HepG2 (cell line): ENCODE results near the gene ELOVL2. TPM values are rescaled to one million over a fixed set of nuclear protein-coding genes. Genes with fewer than 3 reads are reported as not detected.

ENCODE experiments used
- EED ChIP-seq: sonication (generic); formaldehyde crosslinking; IDR thresholded peaks from 2 replicates; pipeline ENCODE4 v1.5.0; 2020; ENCODE audit warnings: mild to moderate bottlenecking, missing genetic modification reagents
- FOXA3 ChIP-seq: IDR thresholded peaks from 2 replicates; pipeline ENCODE4 v1.6.1; 2016; ENCODE audit warnings: missing genetic modification reagents, missing compliant biosample characterization
- FOXP1 ChIP-seq, 2 experiments: fragments of 450-650 bp in 1 of 2; IDR thresholded peaks; 2 replicates each; pipeline ENCODE4 v1.6.1; 2017 to 2018; ENCODE audit warnings: antibody characterized with exemption in 1 of 2
- GFI1 ChIP-seq: sonication (generic); formaldehyde crosslinking; IDR thresholded peaks from 2 replicates; pipeline ENCODE4 v1.5.0; 2020; ENCODE audit warnings: missing genetic modification reagents, mild to moderate bottlenecking, borderline replicate concordance
- GTF3A ChIP-seq: sonication (generic); formaldehyde crosslinking; conservative IDR thresholded peaks from 2 replicates; pipeline ENCODE4 v1.4.0; 2020; ENCODE audit warnings: mild to moderate bottlenecking, missing genetic modification reagents
- NCOR1 ChIP-seq: fragments of 200-600 bp; sonication (generic); IDR thresholded peaks from 2 replicates; pipeline ENCODE4 v1.7.0; 2017; ENCODE audit warnings: antibody characterized with exemption, low read length, borderline replicate concordance
- REPIN1 ChIP-seq: sonication (generic); formaldehyde crosslinking; IDR thresholded peaks from 2 replicates; pipeline ENCODE4 v1.8.0; 2022; ENCODE audit warnings: missing genetic modification reagents, low read depth, mild to moderate bottlenecking, borderline replicate concordance
- SALL1 ChIP-seq: sonication (generic); formaldehyde crosslinking; IDR thresholded peaks from 2 replicates; pipeline ENCODE4 v1.8.0; 2022; ENCODE audit warnings: mild to moderate bottlenecking, missing genetic modification reagents
- SRSF9 ChIP-seq: fragments of 200-400 bp; formaldehyde crosslinking; IDR thresholded peaks from 2 replicates; pipeline ENCODE4 v1.6.1; 2018; ENCODE audit warnings: borderline replicate concordance, mild to moderate bottlenecking, low read depth, low read length; ENCODE audit not compliant: insufficient read depth, poor library complexity, severe bottlenecking
- THRA ChIP-seq: sonication (generic); formaldehyde crosslinking; IDR thresholded peaks from 2 replicates; pipeline ENCODE4 v1.4.0; 2020; ENCODE audit warnings: missing genetic modification reagents, borderline replicate concordance
- ZHX2 ChIP-seq, 2 experiments: sonication (generic) in 1 of 2; formaldehyde crosslinking in 1 of 2; IDR thresholded peaks; 2 replicates each; pipeline versions ENCODE4 v1.6.1 to v1.9.0; 2014 to 2022; ENCODE audit warnings: antibody characterized with exemption in 1 of 2, borderline replicate concordance in 1 of 2, inconsistent platforms in 1 of 2, low read depth in 1 of 2, missing genetic modification reagents in 1 of 2
- ZNF547 ChIP-seq: sonication (generic); formaldehyde crosslinking; IDR thresholded peaks from 2 replicates; pipeline ENCODE4 v1.5.1; 2020; ENCODE audit warnings: mild to moderate bottlenecking, missing genetic modification reagents
- ZNF660 ChIP-seq: sonication (generic); formaldehyde crosslinking; IDR thresholded peaks from 2 replicates; pipeline ENCODE4 v1.5.1; 2020; ENCODE audit warnings: mild to moderate bottlenecking, low read depth, missing genetic modification reagents, borderline replicate concordance
- ZUFSP ChIP-seq: sonication (generic); formaldehyde crosslinking; IDR thresholded peaks from 2 replicates; pipeline ENCODE4 v1.9.0; 2021; ENCODE audit warnings: missing genetic modification reagents, mild to moderate bottlenecking, borderline replicate concordance
- ZXDC ChIP-seq: sonication (generic); formaldehyde crosslinking; IDR thresholded peaks from 2 replicates; pipeline ENCODE4 v1.5.0; 2020; ENCODE audit warnings: mild to moderate bottlenecking, missing genetic modification reagents
- polyA plus RNA-seq, 8 experiments: library from polyadenylated mRNA; depleted of rRNA in 3 of 8; stranded (reverse) in 7 of 8; unstranded in 1 of 8; fragments of >200 nt; fragmentation: Illumina TruSeq in 4 of 8; extraction: Trizol in 4 of 8; gene quantifications; 2 replicates each; pipeline versions ENCODE4 v1.2.1 to v1.2.3, GENCODE V29; 2011 to 2016; ENCODE audit warnings: low read depth in 4 of 8, missing spikeins in 1 of 8, mixed read lengths in 1 of 8; ENCODE audit not compliant: insufficient read depth in 1 of 8
- total RNA-seq, 5 experiments: library from RNA; depleted of rRNA; stranded (reverse); fragments of >200 nt; fragmentation: Illumina TruSeq; extraction: Trizol; gene quantifications; 2 replicates each; pipeline ENCODE4 v1.2.3, GENCODE V29; 2016; ENCODE audit warnings: low read depth in 1 of 5

ELOVL2 gene
- total and polyA plus RNA-seq, 2 of the 13 experiments (the other 11 are each of a cell fraction or from before 2014, with no cell fraction given) = 43.6 to 65.4 TPM

- TF ChIP-seq NCOR1 (peak; percentile 36; the same call in 1 of the 2 replicates), GTF3A (no peak), SALL1 (CRISPR knock-in tag) (peak; percentile 65), ZUFSP (CRISPR knock-in tag) (no peak), EED (CRISPR knock-in tag) (no peak), FOXP1 (IDR thresholded peaks at IDR 0.05) (no peak), FOXP1 (CRISPR knock-in tag; IDR thresholded peaks at IDR 0.05) (0 out of 2 replicates have a peak, but pooled peaks have one; percentile 12), ZNF660 (no peak), THRA (CRISPR knock-in tag) (no peak), GFI1 (CRISPR knock-in tag) (no peak), REPIN1 (CRISPR knock-in tag) (0 out of 2 replicates have a peak, but pooled peaks have one; percentile 23), FOXA3 (CRISPR knock-in tag) (peak; percentile 42), SRSF9 (no peak), ZNF547 (CRISPR knock-in tag) (no peak), ZHX2 (IDR thresholded peaks at IDR 0.05; ENCODE audit: low read depth) (no peak), ZHX2 (CRISPR knock-in tag; IDR thresholded peaks at IDR 0.05; ENCODE audit: borderline replicate concordance) (no peak), ZXDC (CRISPR knock-in tag) (no peak)
These were observed 92.3 kb downstream of the ELOVL2 start (continued) for GRCh38 chr6:10951675-10952282.
